ENCODE data around the gene GFM1.
"Not testable (repeated sequence)": the region's sequence is repeated elsewhere in the genome, so short reads cannot be mapped to it uniquely, and the experiment has no call there.

GFM1 gene

GRCh38 chr3:158693866-158694456 is 49.6 kb downstream of the GFM1 start:
- not testable (repeated sequence) for H3K9me3 Mint-ChIP-seq; H3K27me3 Mint-ChIP-seq (ENCODE audit: low read depth); H3K27ac Mint-ChIP-seq; H3K4me1 Mint-ChIP-seq (ENCODE audit: low read depth); DNase-seq (ENCODE audit: low spot score); H3K4me3 Mint-ChIP-seq
- H3K36me3 Mint-ChIP-seq (ENCODE audit: low read depth) = peaks cover 25% of the 10 kb centered on the region

GRCh38 chr3:158696618-158697017 is 52.3 kb downstream of the GFM1 start:
- H3K4me3 Mint-ChIP-seq = no peak overlapping the region
- H3K36me3 Mint-ChIP-seq (ENCODE audit: low read depth) = peaks cover 19% of the 10 kb centered on the region
- no peaks in the 10 kb centered on the region for H3K4me1 Mint-ChIP-seq (ENCODE audit: low read depth)
- no peak for DNase-seq (ENCODE audit: low spot score)
- H3K27me3 Mint-ChIP-seq (ENCODE audit: low read depth) = no peaks in the 10 kb centered on the region
- no peak overlapping the region for H3K27ac Mint-ChIP-seq
- peaks cover 4% of the 10 kb centered on the region for H3K9me3 Mint-ChIP-seq

GRCh38 chr3:158700559-158700958 is 56.2 kb downstream of the GFM1 start:
- DNase-seq (ENCODE audit: low spot score) = no peak
- Mint-ChIP-seq H3K4me1 (ENCODE audit: low read depth) (peaks cover 5% of the 10 kb centered on the region), H3K9me3 (no peaks in the 10 kb centered on the region), H3K36me3 (ENCODE audit: low read depth) (peaks cover 2% of the 10 kb centered on the region), H3K4me3 (no peak overlapping the region), H3K27ac (no peak overlapping the region), H3K27me3 (ENCODE audit: low read depth) (no peaks in the 10 kb centered on the region)

- H3K4me1 Mint-ChIP-seq (ENCODE audit: low read depth) = peaks cover 5% of the 10 kb centered on the region
- DNase-seq (ENCODE audit: low spot score) = no peak
- H3K36me3 Mint-ChIP-seq (ENCODE audit: low read depth) = peaks cover 2% of the 10 kb centered on the region
- H3K9me3 Mint-ChIP-seq = no peaks in the 10 kb centered on the region
- H3K27me3 Mint-ChIP-seq (ENCODE audit: low read depth) = no peaks in the 10 kb centered on the region
- H3K27ac Mint-ChIP-seq = no peak overlapping the region
- H3K4me3 Mint-ChIP-seq = no peak overlapping the region
Measured at GRCh38 chr3:158701420-158702065, 57.2 kb downstream of the GFM1 start.

- DNase-seq (ENCODE audit: low spot score) = no peak
- peaks cover 2% of the 10 kb centered on the region for H3K36me3 Mint-ChIP-seq (ENCODE audit: low read depth)
- H3K27me3 Mint-ChIP-seq (ENCODE audit: low read depth) = no peaks in the 10 kb centered on the region
- no peak overlapping the region for H3K4me3 Mint-ChIP-seq
- no peaks in the 10 kb centered on the region for H3K9me3 Mint-ChIP-seq
- no peak overlapping the region for H3K27ac Mint-ChIP-seq
- peaks cover 5% of the 10 kb centered on the region for H3K4me1 Mint-ChIP-seq (ENCODE audit: low read depth)
Measured at GRCh38 chr3:158702815-158703481, 58.6 kb downstream of the GFM1 start.

- Mint-ChIP-seq H3K36me3 (ENCODE audit: low read depth) (peaks cover 7% of the 10 kb centered on the region), H3K9me3 (no peaks in the 10 kb centered on the region), H3K27me3 (ENCODE audit: low read depth) (no peaks in the 10 kb centered on the region), H3K4me1 (ENCODE audit: low read depth) (peaks cover 5% of the 10 kb centered on the region), H3K27ac (no peak overlapping the region), H3K4me3 (no peak overlapping the region)
- no peak for DNase-seq (ENCODE audit: low spot score)
Measured at GRCh38 chr3:158703566-158703965, 59.2 kb downstream of the GFM1 start.

GRCh38 chr3:158709666-158710083 is 65.3 kb downstream of the GFM1 start:
- no peaks in the 10 kb centered on the region for H3K9me3 Mint-ChIP-seq
- H3K27ac Mint-ChIP-seq = no peak overlapping the region

GRCh38 chr3:158710601-158711000 is 66.3 kb downstream of the GFM1 start:
- H3K9me3 Mint-ChIP-seq = no peaks in the 10 kb centered on the region
- no peak for DNase-seq (ENCODE audit: low spot score)
- no peak overlapping the region for H3K27ac Mint-ChIP-seq
- no peak overlapping the region for H3K4me3 Mint-ChIP-seq
- peaks cover 20% of the 10 kb centered on the region for H3K36me3 Mint-ChIP-seq (ENCODE audit: low read depth)
- H3K4me1 Mint-ChIP-seq (ENCODE audit: low read depth) = peaks cover 5% of the 10 kb centered on the region
- no peaks in the 10 kb centered on the region for H3K27me3 Mint-ChIP-seq (ENCODE audit: low read depth)

More at GRCh38 chr3:158709666-158710083, 65.3 kb downstream of the GFM1 start:
- no peak for DNase-seq (ENCODE audit: low spot score)
- Mint-ChIP-seq H3K4me3 (no peak overlapping the region), H3K4me1 (ENCODE audit: low read depth) (peaks cover 5% of the 10 kb centered on the region), H3K27me3 (ENCODE audit: low read depth) (no peaks in the 10 kb centered on the region), H3K36me3 (ENCODE audit: low read depth) (peaks cover 20% of the 10 kb centered on the region)

- no peak for DNase-seq (ENCODE audit: low spot score)
- Mint-ChIP-seq H3K27me3 (ENCODE audit: low read depth) (no peaks in the 10 kb centered on the region), H3K9me3 (no peaks in the 10 kb centered on the region), H3K27ac (no peak overlapping the region), H3K4me1 (ENCODE audit: low read depth) (peaks cover 5% of the 10 kb centered on the region), H3K4me3 (no peak overlapping the region), H3K36me3 (ENCODE audit: low read depth) (peaks cover 20% of the 10 kb centered on the region)
Measured at GRCh38 chr3:158711886-158712285, 67.6 kb downstream of the GFM1 start.

- no peaks in the 10 kb centered on the region for H3K9me3 Mint-ChIP-seq
- no peak overlapping the region for H3K27ac Mint-ChIP-seq
- DNase-seq (ENCODE audit: low spot score) = no peak
- no peak overlapping the region for H3K4me3 Mint-ChIP-seq
- no peaks in the 10 kb centered on the region for H3K27me3 Mint-ChIP-seq (ENCODE audit: low read depth)
- H3K36me3 Mint-ChIP-seq (ENCODE audit: low read depth) = peaks cover 20% of the 10 kb centered on the region
- peaks cover 5% of the 10 kb centered on the region for H3K4me1 Mint-ChIP-seq (ENCODE audit: low read depth)
Measured at GRCh38 chr3:158712443-158712842, 68.1 kb downstream of the GFM1 start.

- no peak overlapping the region for H3K27ac Mint-ChIP-seq
- H3K4me3 Mint-ChIP-seq = no peak overlapping the region
- peaks cover 19% of the 10 kb centered on the region for H3K36me3 Mint-ChIP-seq (ENCODE audit: low read depth)
- no peak for DNase-seq (ENCODE audit: low spot score)
- no peaks in the 10 kb centered on the region for H3K27me3 Mint-ChIP-seq (ENCODE audit: low read depth)
- no peaks in the 10 kb centered on the region for H3K9me3 Mint-ChIP-seq
- H3K4me1 Mint-ChIP-seq (ENCODE audit: low read depth) = peaks cover 5% of the 10 kb centered on the region
Measured at GRCh38 chr3:158713094-158713499, 68.8 kb downstream of the GFM1 start.

- Mint-ChIP-seq H3K9me3 (no peaks in the 10 kb centered on the region), H3K4me1 (ENCODE audit: low read depth) (peaks cover 15% of the 10 kb centered on the region), H3K27ac (no peak overlapping the region), H3K36me3 (ENCODE audit: low read depth) (peaks cover 11% of the 10 kb centered on the region), H3K27me3 (ENCODE audit: low read depth) (no peaks in the 10 kb centered on the region), H3K4me3 (no peak overlapping the region)
- no peak for DNase-seq (ENCODE audit: low spot score)
Measured at GRCh38 chr3:158717576-158717975, 73.2 kb downstream of the GFM1 start.

GRCh38 chr3:158718490-158719170 is 74.3 kb downstream of the GFM1 start:
- Mint-ChIP-seq H3K27me3 (ENCODE audit: low read depth) (no peaks in the 10 kb centered on the region), H3K4me1 (ENCODE audit: low read depth) (peaks cover 19% of the 10 kb centered on the region), H3K27ac (no peak overlapping the region), H3K9me3 (no peaks in the 10 kb centered on the region), H3K36me3 (ENCODE audit: low read depth) (peaks cover 15% of the 10 kb centered on the region), H3K4me3 (no peak overlapping the region)
- no peak for DNase-seq (ENCODE audit: low spot score)

- peaks cover 17% of the 10 kb centered on the region for H3K4me1 Mint-ChIP-seq (ENCODE audit: low read depth)
- no peak overlapping the region for H3K4me3 Mint-ChIP-seq
- H3K27ac Mint-ChIP-seq = no peak overlapping the region
- no peaks in the 10 kb centered on the region for H3K9me3 Mint-ChIP-seq
- H3K27me3 Mint-ChIP-seq (ENCODE audit: low read depth) = no peaks in the 10 kb centered on the region
- H3K36me3 Mint-ChIP-seq (ENCODE audit: low read depth) = peaks cover 15% of the 10 kb centered on the region
- no peak for DNase-seq (ENCODE audit: low spot score)
Measured at GRCh38 chr3:158722108-158722507, 77.8 kb downstream of the GFM1 start.

Data from T-helper 2 cell treated with Interferon-gamma antibody and Interleukin-4, amounts not matched to agents 5 μg/mL and 100 μg/mL, for 36 hours (primary cell).